ENCODE data around the gene C1QBP.
A peak's percentile ranks its signal among the peaks of the same experiment; 100 is the strongest.

The C1QBP gene, protein sequence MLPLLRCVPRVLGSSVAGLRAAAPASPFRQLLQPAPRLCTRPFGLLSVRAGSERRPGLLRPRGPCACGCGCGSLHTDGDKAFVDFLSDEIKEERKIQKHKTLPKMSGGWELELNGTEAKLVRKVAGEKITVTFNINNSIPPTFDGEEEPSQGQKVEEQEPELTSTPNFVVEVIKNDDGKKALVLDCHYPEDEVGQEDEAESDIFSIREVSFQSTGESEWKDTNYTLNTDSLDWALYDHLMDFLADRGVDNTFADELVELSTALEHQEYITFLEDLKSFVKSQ

DNA sequence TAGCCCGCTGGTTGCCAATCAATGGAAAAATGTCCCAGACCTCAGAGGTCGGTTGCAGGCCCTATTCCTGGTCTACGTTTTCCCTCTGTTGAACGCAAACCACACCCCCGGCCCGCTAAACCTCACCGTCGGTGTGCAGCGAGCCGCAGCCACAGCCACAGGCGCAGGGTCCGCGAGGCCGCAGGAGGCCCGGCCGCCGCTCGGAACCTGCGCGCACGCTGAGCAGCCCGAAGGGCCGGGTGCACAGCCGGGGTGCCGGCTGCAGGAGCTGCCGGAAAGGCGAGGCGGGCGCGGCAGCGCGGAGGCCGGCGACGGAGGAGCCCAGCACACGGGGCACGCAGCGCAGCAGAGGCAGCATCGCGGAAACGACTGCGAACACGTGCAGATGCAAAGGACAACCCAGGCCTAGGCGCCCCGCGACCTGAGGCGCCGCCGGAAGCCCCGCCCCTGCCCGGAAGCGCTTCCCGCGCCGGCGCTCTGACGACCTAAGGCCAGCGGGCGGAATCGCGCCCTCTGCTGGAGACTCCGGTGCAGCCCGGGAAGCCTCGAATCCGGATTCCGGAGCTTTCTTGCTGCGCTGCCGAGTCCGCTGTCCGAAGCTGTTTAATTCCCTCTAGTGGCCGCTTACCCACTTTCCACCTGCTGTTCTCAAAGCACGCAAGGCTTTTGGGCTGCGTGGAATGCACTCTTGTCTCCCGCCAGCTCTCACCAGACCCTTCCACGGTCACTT, at the start of gene C1QBP:
Gene C1QBP, minus strand, starts transcription at position 440 of the 730 bp plus-strand sequence. Its CDS starts 82 bp downstream, at position 358.
- H3K27ac ChIP-seq: peak within 1 kb of the TSS; percentile 73
- peak; percentile 50 for DNase-seq (ENCODE audit: low read depth, low spot score)

DNA sequence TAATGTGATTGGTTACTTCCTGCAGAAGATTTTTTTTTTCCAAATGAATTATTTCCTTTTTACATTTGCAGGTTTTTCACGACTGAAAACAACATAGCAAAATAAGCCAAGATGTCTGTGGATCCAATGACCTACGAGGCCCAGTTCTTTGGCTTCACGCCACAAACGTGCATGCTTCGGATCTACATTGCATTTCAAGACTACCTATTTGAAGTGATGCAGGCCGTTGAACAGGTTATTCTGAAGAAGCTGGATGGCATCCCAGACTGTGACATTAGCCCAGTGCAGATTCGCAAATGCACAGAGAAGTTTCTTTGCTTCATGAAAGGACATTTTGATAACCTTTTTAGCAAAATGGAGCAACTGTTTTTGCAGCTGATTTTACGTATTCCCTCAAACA, 49.8 kb upstream of the C1QBP start:
- DNase-seq (ENCODE audit: low read depth, low spot score): no peak
- no peak overlapping the region for H3K27ac ChIP-seq

DNA sequence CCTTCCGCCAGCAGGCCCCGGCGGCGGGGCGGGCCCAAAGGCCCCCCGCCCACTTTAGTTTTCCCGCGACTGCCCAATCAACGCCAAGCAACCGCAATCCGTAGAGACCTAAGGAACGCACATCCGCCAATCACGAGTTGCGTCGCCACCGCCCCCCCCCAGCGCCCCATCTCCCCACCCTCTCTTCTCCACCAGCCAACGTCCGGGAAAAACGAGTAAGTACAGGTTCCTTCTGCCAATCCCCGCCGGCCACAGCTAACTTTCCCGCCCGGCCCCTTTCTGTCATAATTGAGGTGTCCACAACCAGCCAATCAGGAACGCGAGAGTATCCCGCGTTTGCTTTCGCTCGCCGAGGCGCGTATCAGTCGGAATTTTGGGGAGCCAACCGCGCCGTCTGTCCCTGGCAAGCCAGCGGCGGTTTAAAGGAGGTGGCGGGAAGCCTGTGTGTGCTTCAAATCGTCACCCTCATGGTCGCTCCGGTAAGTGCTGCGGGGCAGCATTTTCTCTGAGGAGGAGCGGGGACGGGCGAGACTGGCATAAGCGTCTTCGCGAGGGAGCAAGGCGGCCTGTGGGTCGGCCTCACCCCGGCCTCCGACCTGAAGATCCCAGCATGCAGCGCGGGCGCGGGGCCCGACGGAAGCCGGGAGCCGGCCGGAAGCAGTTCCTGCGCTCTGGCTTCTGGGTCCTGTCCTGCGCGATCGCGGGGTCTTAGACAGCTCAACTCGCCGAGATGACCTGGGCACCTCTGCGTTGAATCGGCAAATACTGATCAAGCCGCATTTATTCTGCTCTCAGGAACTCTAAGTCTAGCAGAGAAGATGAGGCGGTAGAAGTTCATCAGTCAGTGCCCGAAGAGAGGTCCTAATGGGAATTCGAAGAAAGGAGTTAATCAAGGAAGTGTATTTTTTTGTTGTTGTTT, 47.5 kb upstream of the C1QBP start, which contains the start of gene MIS12:
Gene MIS12, plus strand, starts transcription at position 361 of the 919 bp plus-strand sequence. CDS start 2,297 bp downstream, outside the sequence.
- DNase-seq (ENCODE audit: low read depth, low spot score): peak; percentile 98
- H3K27ac ChIP-seq: peak within 1 kb of the TSS; percentile 94

DNA sequence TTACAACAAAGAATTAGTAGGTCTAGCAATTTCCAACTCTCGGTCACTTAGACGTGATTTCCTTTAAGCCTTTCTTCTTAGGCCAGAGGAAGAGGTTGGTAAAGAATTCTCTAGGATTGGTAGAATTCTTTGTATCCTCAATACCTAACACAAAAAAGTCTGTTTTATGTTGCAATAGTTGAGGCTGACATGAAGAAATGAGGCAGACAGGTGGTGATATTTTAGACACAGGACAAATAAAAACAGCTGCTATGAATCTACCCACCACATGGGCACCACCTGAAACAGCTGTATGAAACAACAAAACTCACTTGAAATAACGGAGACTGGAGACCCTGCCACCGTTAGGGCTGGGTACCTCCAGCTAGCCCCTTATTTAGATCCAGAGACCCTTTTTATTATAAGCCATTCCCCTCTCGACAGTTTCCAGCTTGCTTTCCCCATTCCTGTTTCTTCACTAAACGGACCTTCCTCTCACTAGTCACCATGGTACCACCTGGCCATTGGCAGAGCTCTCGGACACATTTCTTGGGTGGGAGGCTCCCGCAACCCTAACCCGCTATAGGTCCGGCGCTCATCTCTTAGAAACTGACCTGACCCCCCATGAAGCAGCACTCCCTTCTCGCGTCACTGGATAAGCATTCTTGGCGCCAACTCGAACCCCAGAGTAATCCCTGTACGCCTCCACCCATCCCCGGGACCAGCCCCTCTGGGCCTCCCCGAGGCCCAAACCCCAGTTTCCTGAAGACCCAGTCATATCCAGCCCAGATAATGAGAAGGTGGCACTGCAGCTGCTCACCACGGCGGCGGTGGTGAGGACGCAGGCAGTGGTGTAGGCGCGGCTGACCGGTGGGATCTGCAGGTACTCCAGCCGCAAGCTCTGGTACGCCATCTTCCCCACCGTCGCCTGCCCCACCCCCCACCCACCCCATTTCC, 46.6 kb upstream of the C1QBP start, which contains the start of gene DERL2:
Gene DERL2, minus strand, starts transcription at position 909 of the 936 bp plus-strand sequence. Its CDS starts 17 bp downstream, at position 892.
- H3K27ac ChIP-seq: peak within 1 kb of the TSS; percentile 94
- no peak for DNase-seq (ENCODE audit: low read depth, low spot score)

DNA sequence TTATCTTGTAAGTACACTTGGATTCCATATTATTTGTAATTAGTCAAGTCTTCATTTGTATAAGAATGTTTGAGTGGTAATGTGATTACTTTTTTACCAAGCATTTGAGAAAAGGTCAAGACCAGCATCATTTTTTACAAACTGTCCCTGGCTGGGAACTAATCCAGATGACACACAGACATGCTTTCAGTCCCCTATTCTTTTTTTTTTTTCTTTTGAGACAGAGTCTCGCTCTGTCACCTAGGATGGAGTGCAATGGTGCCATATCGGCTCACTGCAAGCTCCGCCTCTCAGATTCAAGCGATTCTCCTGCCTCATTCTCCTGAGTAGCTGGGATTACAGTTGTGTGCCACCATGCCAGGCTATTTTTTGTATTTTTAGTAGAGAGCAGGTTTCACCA, 42.5 kb upstream of the C1QBP start:
- DNase-seq (ENCODE audit: low read depth, low spot score): no peak

DNA sequence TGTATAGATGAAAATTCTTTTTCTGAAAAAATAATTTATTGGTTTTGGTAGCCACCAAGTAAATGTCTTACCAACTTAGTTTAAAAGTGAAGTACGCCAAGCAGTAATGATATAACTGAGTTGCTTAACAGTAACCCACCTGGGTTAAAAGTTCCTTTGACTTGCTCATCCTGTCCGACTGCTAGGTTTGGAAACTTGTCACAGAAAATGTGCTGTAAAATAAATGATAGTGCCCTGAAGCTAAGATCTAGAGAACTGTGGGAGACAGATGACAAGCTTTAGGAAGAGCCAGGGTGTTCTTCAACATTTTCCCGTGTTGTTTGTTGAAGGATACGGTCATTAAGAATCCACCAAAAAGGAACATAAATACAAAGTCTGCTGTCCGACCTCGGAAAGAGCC, 42.0 kb upstream of the C1QBP start:
- no peak for DNase-seq (ENCODE audit: low read depth, low spot score)
- H3K27ac ChIP-seq: no peak overlapping the region

More for the DNA sequence above, 42.5 kb upstream of the C1QBP start:
- H3K27ac ChIP-seq: no peak overlapping the region

DNA sequence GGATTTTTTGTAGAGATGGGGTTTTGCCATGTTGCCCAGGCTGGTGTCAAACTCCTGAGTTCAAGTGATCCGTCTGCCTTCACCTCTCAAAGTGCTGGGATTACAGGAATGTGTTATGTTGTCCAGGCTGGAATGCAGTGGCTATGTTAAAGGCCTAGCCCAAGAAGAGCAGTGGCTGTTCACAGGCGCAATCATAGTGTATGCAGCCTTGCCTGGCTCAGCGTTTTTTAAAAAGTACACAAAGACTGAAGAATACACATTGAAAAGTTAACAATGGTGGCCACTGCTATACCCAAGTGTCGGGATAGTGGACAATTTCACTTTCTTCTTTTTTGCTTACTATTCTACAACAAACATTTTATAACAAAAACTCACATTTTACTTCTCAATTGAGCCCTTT, 40.0 kb upstream of the C1QBP start:
- H3K27ac ChIP-seq: no peak overlapping the region
- no peak for DNase-seq (ENCODE audit: low read depth, low spot score)

DNA sequence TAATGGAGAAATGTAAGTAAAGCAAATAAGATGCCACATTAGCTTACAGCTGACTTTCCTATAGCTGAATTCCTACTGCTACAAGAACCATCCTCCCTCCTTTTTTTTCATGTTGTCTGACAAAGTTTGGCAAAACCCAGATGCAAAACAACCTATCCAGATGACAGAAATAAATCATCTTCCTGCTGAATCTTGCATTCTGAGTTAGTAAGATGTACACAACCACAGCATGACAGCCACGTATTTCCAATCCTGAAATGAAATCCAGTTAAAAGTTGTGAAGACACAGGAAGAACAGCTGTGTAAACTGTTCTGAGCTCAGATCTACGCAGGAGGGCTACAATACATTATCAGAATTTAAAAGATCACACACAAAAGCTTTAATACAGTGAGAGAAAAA, 35.0 kb upstream of the C1QBP start:
- DNase-seq (ENCODE audit: low read depth, low spot score): no peak

DNA sequence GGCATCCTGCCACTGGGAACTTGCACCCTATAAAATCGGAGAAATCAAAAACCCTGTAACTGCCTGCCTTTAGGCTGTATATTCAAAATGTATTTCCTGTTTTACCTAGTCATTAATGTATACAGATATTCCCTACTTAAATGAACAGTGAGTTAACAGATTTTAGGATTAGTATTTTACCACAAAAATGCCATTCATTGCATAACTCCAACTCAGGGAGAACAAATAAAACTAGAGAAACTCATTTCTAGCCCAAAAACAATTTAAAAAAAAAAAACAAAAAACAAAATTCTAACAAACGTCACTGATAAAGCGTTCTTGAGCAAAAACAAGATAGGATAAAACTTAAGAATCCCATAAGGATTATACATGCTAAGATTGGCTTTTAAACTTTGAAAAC, 33.6 kb upstream of the C1QBP start:
- DNase-seq (ENCODE audit: low read depth, low spot score): no peak

More for the DNA sequence above, 35.0 kb upstream of the C1QBP start:
- no peak overlapping the region for H3K27ac ChIP-seq

DNA sequence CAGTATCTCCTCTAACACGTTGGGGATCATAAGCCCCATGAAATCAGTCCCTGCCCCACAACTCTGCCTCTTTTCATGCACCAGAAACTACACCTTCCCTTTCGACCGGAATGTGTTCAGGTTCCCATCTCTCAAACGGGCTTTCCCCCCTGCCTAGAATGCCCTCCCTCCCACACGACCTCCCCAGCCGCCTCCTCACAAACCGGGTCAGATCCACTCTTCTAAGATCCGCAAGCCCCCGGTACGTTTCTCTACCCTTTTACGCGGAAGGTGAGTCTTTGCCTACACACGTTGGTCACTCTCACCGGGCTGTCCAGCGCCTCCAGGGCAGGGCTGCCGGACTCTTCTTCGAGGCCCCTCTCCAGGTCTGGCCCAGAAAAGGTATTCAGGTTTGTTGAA, 29.1 kb upstream of the C1QBP start:
- no peak for DNase-seq (ENCODE audit: low read depth, low spot score)
- peak overlapping the region; percentile 36 for H3K27ac ChIP-seq

More for the DNA sequence above, 33.6 kb upstream of the C1QBP start:
- no peak overlapping the region for H3K27ac ChIP-seq

DNA sequence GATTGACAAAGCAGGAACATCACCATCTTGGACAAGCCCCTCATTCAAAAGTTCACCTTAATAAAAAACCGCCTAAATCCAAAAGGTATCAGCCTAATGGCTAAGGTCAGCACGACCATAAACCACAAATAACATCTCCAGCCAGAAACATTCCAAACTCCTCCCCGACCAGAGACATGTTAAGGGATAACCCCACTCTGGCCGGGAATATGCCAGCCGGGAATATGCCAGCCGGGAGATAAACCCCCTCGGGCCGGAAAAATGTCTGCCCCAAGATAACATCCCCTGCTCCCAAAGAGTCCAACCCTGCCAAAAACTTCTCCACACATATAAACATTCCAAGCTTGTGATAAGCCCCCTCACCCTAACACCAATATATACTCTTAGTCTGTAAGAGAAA, 28.5 kb upstream of the C1QBP start:
- DNase-seq (ENCODE audit: low read depth, low spot score): no peak
- H3K27ac ChIP-seq: no peak overlapping the region

DNA sequence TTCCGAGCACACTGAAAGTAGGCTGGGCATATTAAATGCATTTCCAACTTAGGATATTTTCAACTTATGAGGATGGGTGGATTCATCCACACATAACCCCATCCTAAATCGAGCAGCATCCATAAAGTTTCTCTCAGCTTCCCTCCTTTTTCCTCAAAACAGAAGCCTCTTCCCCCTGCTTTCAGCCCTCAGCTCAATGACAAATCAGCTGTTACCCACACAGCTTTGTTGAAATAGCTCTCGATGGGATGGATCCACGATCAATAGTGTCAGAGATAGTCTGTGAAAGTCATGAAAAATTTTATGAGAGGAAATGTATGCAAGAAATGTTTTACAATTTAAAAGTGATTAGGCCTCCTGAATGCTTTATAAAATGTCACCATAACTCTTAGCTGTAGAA, 27.3 kb upstream of the C1QBP start:
- no peak overlapping the region for H3K27ac ChIP-seq

DNA sequence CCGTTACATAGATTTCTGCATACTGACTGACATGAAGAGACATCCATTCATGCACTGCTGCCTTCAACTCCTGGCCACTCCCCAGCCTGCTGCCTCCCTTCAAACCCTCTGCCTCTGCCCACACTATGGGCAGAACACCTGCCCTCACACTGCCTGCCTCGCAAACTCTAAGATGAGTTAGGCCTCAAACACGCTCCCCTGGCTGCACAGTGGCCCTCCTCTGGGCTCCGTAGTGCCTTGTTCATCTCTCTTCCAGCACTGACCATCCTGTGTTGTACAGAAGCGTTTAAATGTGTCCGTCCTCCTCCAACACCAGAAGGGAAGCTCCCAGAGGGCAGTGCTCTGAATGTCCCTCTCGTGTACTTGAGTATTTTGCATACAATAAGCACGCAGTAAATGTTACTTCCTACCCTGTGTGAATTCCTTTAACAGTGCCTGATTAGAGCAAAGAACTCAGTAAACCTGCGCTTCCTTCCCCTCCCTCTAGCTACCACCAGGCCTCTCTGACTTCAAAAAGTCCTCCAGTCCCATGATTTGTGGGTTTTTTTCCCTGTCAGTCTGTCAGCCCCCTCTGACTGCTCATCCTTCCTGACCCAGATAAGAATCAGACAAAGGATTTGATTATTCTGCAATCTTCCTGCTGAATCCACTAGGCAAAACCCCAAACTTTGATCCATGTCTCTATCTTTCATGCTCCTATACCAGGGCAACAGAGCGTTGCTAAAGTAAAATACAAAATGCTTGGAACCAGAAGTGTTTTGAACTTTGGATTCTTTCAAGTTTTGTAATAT, 26.0 kb upstream of the C1QBP start:
- no peak overlapping the region for H3K27ac ChIP-seq
- no peak for DNase-seq (ENCODE audit: low read depth, low spot score)

More for the DNA sequence above, 27.3 kb upstream of the C1QBP start:
- no peak for DNase-seq (ENCODE audit: low read depth, low spot score)

DNA sequence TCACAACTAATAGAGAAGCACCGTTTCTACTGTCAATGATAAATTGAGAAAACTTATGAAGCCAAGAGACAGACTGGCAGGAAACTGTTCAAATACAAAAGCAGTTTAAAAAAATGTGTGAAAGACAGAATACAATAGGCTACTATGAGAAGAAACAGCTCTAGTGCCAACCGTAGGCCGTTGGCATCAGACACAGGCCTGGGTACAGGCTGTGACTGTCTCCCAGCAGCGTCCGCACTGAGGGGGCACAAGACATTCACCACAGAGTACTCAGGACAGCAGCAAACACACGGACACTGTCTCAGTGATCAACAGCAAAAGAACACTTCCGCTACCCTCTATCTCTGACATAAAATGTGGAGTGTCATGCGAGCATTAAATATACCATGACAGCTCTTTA, 7.8 kb upstream of the C1QBP start:
- no peak overlapping the region for H3K27ac ChIP-seq
- DNase-seq (ENCODE audit: low read depth, low spot score): no peak

DNA sequence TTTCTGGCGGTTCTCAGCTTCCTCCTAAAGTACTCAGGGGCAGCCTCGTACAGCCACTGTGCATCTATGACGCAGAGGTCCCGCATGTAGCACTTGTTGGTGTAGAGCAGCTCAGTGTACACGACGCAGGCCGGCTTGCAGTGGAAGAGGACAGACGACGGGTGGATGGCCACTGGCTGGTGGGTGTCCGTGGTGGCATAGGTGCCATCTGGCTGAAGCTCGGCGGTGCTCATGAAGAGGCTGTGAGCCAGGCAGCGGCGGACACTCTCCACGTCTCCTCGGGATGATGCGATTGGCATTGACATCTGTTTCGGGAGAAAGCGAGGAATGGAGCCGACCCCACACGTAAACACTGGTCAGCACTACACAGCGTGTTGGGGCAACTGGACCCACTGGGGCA, 5.3 kb upstream of the C1QBP start:
- DNase-seq (ENCODE audit: low read depth, low spot score): no peak
- H3K27ac ChIP-seq: no peak overlapping the region

DNA sequence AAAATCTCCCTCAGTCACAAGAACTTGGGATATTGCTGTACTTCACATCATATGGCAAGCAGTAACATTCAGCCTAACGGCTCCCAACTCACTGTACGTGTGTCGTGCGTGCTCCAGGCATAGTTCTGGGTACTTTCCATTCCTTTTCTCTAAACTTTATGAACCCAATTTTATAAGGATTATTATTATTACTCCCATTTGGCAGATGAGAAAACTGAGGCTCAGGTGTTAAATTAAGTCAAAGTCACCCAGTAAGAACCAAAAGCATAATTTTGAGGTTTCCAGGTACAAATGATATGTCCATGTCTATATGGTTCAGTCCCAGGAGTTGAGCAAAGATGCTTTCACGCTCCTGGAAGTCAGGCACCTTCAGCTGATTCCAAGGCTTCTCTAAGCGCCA, 4.8 kb upstream of the C1QBP start:
- no peak overlapping the region for H3K27ac ChIP-seq
- DNase-seq (ENCODE audit: low read depth, low spot score): no peak

DNA sequence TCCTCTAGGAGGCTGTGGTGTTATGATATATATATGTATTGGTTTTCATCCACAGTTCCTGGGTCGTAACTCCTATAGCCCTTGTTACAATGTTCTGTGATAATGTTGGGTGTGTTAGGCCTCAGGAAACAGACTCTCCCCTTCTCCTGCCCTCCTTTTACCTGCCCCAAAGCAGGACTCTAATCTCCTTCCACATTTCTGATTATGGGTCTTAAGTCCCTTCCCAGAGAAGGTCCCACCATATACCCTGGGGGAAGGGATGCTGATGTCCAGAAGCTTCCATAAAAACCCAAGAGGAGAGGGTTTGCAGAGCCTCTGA, 450 bp upstream of the C1QBP start:
- DNase-seq (ENCODE audit: low read depth, low spot score): no peak
- peak overlapping the region; percentile 73 for H3K27ac ChIP-seq

DNA sequence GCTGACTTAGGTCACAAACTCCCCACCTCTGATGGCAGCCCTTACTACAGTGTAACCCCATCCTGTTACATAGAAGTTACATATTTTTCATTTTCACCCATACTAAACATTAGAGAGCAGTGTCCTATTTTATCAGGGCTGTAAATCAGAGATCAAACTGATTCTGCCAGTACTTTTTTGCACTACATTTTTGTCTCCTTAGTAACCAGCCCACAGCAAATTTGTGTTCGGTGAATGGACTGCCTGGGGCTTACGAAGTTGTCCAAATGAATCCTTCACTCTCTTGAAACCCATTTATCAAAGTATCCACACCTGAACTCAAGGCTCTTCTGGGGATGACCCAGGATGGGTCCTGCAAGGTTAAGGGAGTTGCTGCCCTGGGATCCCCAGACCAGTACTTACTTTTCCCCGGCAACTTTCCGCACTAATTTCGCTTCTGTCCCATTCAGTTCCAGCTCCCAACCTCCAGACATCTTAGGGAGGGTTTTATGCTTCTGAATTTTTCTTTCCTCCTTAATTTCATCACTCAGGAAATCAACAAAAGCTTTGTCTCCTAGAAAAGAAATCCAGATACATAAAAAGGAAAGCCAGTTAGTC, 1.1 kb downstream of the C1QBP start:
- DNase-seq (ENCODE audit: low read depth, low spot score): no peak
- H3K27ac ChIP-seq: peak overlapping the region; percentile 73

All from epithelial cell of prostate (primary cell).